IPS-NIHi7 (cell line): ENCODE data around the gene MARCHF5.
"Not testable (repeated sequence)": the region's sequence is repeated elsewhere in the genome, so short reads cannot be mapped to it uniquely, and the experiment has no call there.

Experiments used
- DNase-seq: peaks from one replicate; pipeline ENCODE4 v3.0.0; 2012; ENCODE audit warnings: mixed read lengths; ENCODE audit errors: extremely low spot score

Gene MARCHF5

GRCh38 chr10:92387289-92387940 lies 96.4 kb downstream of the MARCHF5 start:
- DNase-seq = peak; percentile 99

GRCh38 chr10:92393173-92393572 lies 102.2 kb downstream of the MARCHF5 start:
- not testable (repeated sequence) for DNase-seq

- DNase-seq = no peak
Measured at GRCh38 chr10:92395271-92395670, 104.3 kb downstream of the MARCHF5 start.

- not testable (repeated sequence) for DNase-seq
Measured at GRCh38 chr10:92402234-92402633, 111.3 kb downstream of the MARCHF5 start.
